H1 (cell line): Measurements from ENCODE around the gene SMIM1. TPM values are rescaled to one million over a fixed set of nuclear protein-coding genes. Genes with fewer than 3 reads are reported as not detected.

Experiments
- CTCF ChIA-PET: fragments of 300-600 bp; sonication (Branson Sonifier 250); formaldehyde crosslinking; loops from one replicate; lab custom pipeline; 2021; ENCODE audit not compliant: partially characterized antibody; lab: Charles Lee
- POLR2A ChIA-PET: fragments of 300-600 bp; sonication (Branson Sonifier 250); formaldehyde crosslinking; loops from one replicate; lab custom pipeline; 2021; ENCODE audit warnings: inconsistent platforms; ENCODE audit not compliant: partially characterized antibody; lab: Charles Lee
- DNase-seq, 2 experiments: peaks; one replicate each; pipeline versions ENCODE4 v3.0.0 to v3.0.0-alpha.2; 2010 to 2022; ENCODE audit warnings: low spot score in 2 of 2, low read depth in 1 of 2, mixed read lengths in 1 of 2
- FAIRE-seq: peaks from 2 replicates; lab custom pipeline; 2011; peaks lifted over from hg19 to GRCh38; lab: Jason Lieb, UNC
- H2AFZ ChIP-seq: 2 replicates; pipeline ENCODE4 v1.8.1; 2012; ENCODE audit warnings: low read length, inconsistent platforms
- H2AK5ac ChIP-seq: 2 replicates; pipeline ENCODE4 v1.6.1; 2013; ENCODE audit warnings: low read depth, low read length
- H2BK120ac ChIP-seq: replicated peaks from 2 replicates; pipeline ENCODE3; 2013; ENCODE audit warnings: low read depth, low read length, inconsistent platforms
- H2BK12ac ChIP-seq: 2 replicates; pipeline ENCODE4 v1.6.1; 2013; ENCODE audit warnings: low read depth, low read length
- H2BK15ac ChIP-seq: 2 replicates; pipeline ENCODE4 v1.6.1; 2013; ENCODE audit warnings: low read length
- H2BK20ac ChIP-seq: 2 replicates; pipeline ENCODE4 v1.6.1; 2013; ENCODE audit warnings: low read length
- H2BK5ac ChIP-seq: 2 replicates; pipeline ENCODE4 v1.6.1; 2013; ENCODE audit warnings: low read depth, low read length
- H3K14ac ChIP-seq: 2 replicates; pipeline ENCODE4 v1.6.1; 2013; ENCODE audit warnings: inconsistent platforms; ENCODE audit not compliant: insufficient read length
- H3K18ac ChIP-seq: 2 replicates; pipeline ENCODE4 v1.6.1; 2013; ENCODE audit warnings: low read length; ENCODE audit errors: extremely low read depth
- H3K23ac ChIP-seq: 2 replicates; pipeline ENCODE4 v1.6.1; 2013; ENCODE audit warnings: inconsistent platforms; ENCODE audit not compliant: insufficient read length
- H3K23me2 ChIP-seq: 2 replicates; pipeline ENCODE4 v1.6.1; 2013; ENCODE audit warnings: low read depth, low read length
- H3K27ac ChIP-seq: 2 replicates; pipeline ENCODE4 v1.6.1; 2011; ENCODE audit warnings: low read depth, low read length, inconsistent platforms
- H3K27me3 ChIP-seq, 4 experiments: replicated peaks in 1 of 4; 1 replicate in 1 of 4; 2 replicates in 3 of 4; pipeline versions ENCODE4 v1.6.1 to v1.8.1; 2011 to 2013; ENCODE audit warnings: low read length in 3 of 4, mild to moderate bottlenecking in 3 of 4, inconsistent platforms in 2 of 4, mixed read lengths in 2 of 4, moderate library complexity in 1 of 4; ENCODE audit not compliant: control insufficient read depth in 3 of 4, insufficient read depth in 3 of 4; ENCODE audit errors: extremely low read depth in 1 of 4
- H3K36me3 ChIP-seq, 4 experiments: 2 replicates each; pipeline versions ENCODE4 v1.6.1 to v1.8.1; 2011 to 2013; ENCODE audit warnings: mild to moderate bottlenecking in 4 of 4, low read length in 3 of 4, moderate library complexity in 2 of 4, control low read depth in 1 of 4, inconsistent platforms in 1 of 4; ENCODE audit not compliant: insufficient read depth in 4 of 4, control insufficient read depth in 2 of 4
- H3K4ac ChIP-seq: replicated peaks from 2 replicates; pipeline ENCODE3; 2013; ENCODE audit warnings: low read length, low read depth, mixed read lengths, inconsistent platforms; ENCODE audit not compliant: insufficient read length
- H3K4me1 ChIP-seq, 4 experiments: replicated peaks in 1 of 4; 1 replicate in 1 of 4; 2 replicates in 3 of 4; pipeline versions ENCODE4 v1.6.1 to v1.8.1; 2011 to 2013; ENCODE audit warnings: low read length in 3 of 4, inconsistent platforms in 2 of 4, mixed read lengths in 1 of 4; ENCODE audit not compliant: insufficient read depth in 4 of 4, control insufficient read depth in 3 of 4
- H3K4me2 ChIP-seq, 2 experiments: 2 replicates each; pipeline versions ENCODE4 v1.6.1 to v1.8.1; 2011 to 2013; ENCODE audit warnings: low read depth in 2 of 2, low read length in 2 of 2, control low read depth in 1 of 2, inconsistent platforms in 1 of 2, mild to moderate bottlenecking in 1 of 2; ENCODE audit not compliant: insufficient read depth in 1 of 2
- H3K4me3 ChIP-seq, 4 experiments: fragments of 200-600, 300-600 bp in 1 of 4; sonication (generic), shearing (Covaris generic), sonication (Bioruptor Twin) in 1 of 4; 2 replicates each; pipeline versions ENCODE4 v1.5.1 to v1.8.1; 2011 to 2016; ENCODE audit warnings: low read length in 4 of 4, low read depth in 3 of 4, control low read depth in 2 of 4, inconsistent platforms in 2 of 4, mild to moderate bottlenecking in 2 of 4, mixed read lengths in 1 of 4, moderate library complexity in 1 of 4; ENCODE audit not compliant: insufficient read depth in 2 of 4; ENCODE audit errors: extremely low read depth in 1 of 4
- H3K56ac ChIP-seq: replicated peaks from 2 replicates; pipeline ENCODE3; 2013; ENCODE audit warnings: low read depth, mild to moderate bottlenecking, mixed read lengths, low read length, inconsistent platforms; ENCODE audit not compliant: insufficient read length
- H3K79me1 ChIP-seq: 2 replicates; pipeline ENCODE4 v1.6.1; 2013; ENCODE audit warnings: low read depth, low read length, control low read depth
- H3K79me2 ChIP-seq, 2 experiments: 2 replicates each; pipeline versions ENCODE4 v1.6.1 to v1.8.1; 2012 to 2013; ENCODE audit warnings: low read length in 2 of 2, mild to moderate bottlenecking in 2 of 2, inconsistent platforms in 1 of 2; ENCODE audit not compliant: insufficient read depth in 2 of 2, control insufficient read depth in 1 of 2
- H3K9ac ChIP-seq, 4 experiments: replicated peaks in 1 of 4; 1 replicate in 1 of 4; 2 replicates in 3 of 4; pipeline versions ENCODE4 v1.6.1 to v1.8.1; 2011 to 2013; ENCODE audit warnings: low read depth in 3 of 4, low read length in 3 of 4, control low read depth in 2 of 4, mild to moderate bottlenecking in 2 of 4, moderate library complexity in 2 of 4, inconsistent platforms in 1 of 4; ENCODE audit errors: extremely low read depth in 1 of 4
- H3K9me3 ChIP-seq, 2 experiments: 2 replicates each; pipeline versions ENCODE4 v1.6.1 to v1.8.1; 2012 to 2013; ENCODE audit warnings: mild to moderate bottlenecking in 2 of 2, moderate library complexity in 2 of 2, control low read depth in 1 of 2, inconsistent platforms in 1 of 2, low read depth in 1 of 2, low read length in 1 of 2, mixed read lengths in 1 of 2; ENCODE audit not compliant: insufficient read depth in 2 of 2
- H4K20me1 ChIP-seq, 2 experiments: replicated peaks in 1 of 2; 2 replicates each; pipeline versions ENCODE3 to v1.8.1; 2011 to 2013; ENCODE audit warnings: inconsistent platforms in 2 of 2, low read length in 2 of 2, mild to moderate bottlenecking in 1 of 2; ENCODE audit not compliant: insufficient read depth in 2 of 2, control insufficient read depth in 1 of 2
- H4K5ac ChIP-seq: 2 replicates; pipeline ENCODE4 v1.6.1; 2013; ENCODE audit warnings: low read length, low read depth, mixed read lengths, inconsistent platforms; ENCODE audit not compliant: insufficient read length
- H4K8ac ChIP-seq: 2 replicates; pipeline ENCODE4 v1.8.0; 2013; ENCODE audit warnings: mild to moderate bottlenecking, moderate library complexity, low read length, inconsistent platforms; ENCODE audit not compliant: insufficient read depth; ENCODE audit errors: extremely low read depth
- H4K91ac ChIP-seq: replicated peaks from 2 replicates; pipeline ENCODE3; 2013; ENCODE audit warnings: low read length, mixed read lengths, inconsistent platforms; ENCODE audit not compliant: insufficient read length
- BRCA1 ChIP-seq: IDR thresholded peaks from 2 replicates; pipeline ENCODE4 v1.6.1; 2012; ENCODE audit warnings: low read depth, low read length, improper control_type of control experiment
- EZH2 ChIP-seq: fragments of 200-600 bp; sonication (generic); IDR thresholded peaks from 2 replicates; pipeline ENCODE4 v1.7.1; 2012; ENCODE audit warnings: low read depth, mild to moderate bottlenecking, moderate library complexity, low read length, inconsistent platforms; ENCODE audit not compliant: severe bottlenecking
- HDAC6 ChIP-seq: IDR thresholded peaks from one replicate; pipeline ENCODE4 v1.7.1; 2012; ENCODE audit warnings: low read depth, mild to moderate bottlenecking, inconsistent platforms, low read length, moderate library complexity
- JUND ChIP-seq: IDR thresholded peaks from 2 replicates; pipeline ENCODE4 v1.6.1; 2011; ENCODE audit warnings: mild to moderate bottlenecking, improper control_type of control experiment, low read length
- PHF8 ChIP-seq: fragments of 200-600 bp; sonication (generic); conservative IDR thresholded peaks from 2 replicates; pipeline ENCODE4 v1.7.1; 2012; ENCODE audit warnings: low read depth, mild to moderate bottlenecking, inconsistent platforms, low read length, moderate library complexity
- RAD21 ChIP-seq, 2 experiments: IDR thresholded peaks in 1 of 2; conservative IDR thresholded peaks in 1 of 2; 2 replicates each; pipeline ENCODE4 v1.6.1; 2011; ENCODE audit warnings: low read depth in 2 of 2, low read length in 2 of 2, improper control_type of control experiment in 1 of 2, inconsistent platforms in 1 of 2, mild to moderate bottlenecking in 1 of 2, moderate library complexity in 1 of 2
- RBBP5 ChIP-seq: IDR thresholded peaks from 2 replicates; pipeline ENCODE4 v1.7.1; 2012; ENCODE audit warnings: low read depth, mild to moderate bottlenecking, inconsistent platforms, low read length, moderate library complexity, borderline replicate concordance
- RNF2 ChIP-seq: fragments of 200-900, 300-1000 bp; sonication (generic); IDR thresholded peaks from 2 replicates; pipeline ENCODE4 v1.7.1; 2016; ENCODE audit warnings: borderline replicate concordance, low read depth, mild to moderate bottlenecking, antibody characterized with exemption, low read length; ENCODE audit not compliant: poor library complexity, severe bottlenecking; ENCODE audit errors: missing control alignments
- RXRA ChIP-seq: IDR thresholded peaks from 2 replicates; pipeline ENCODE4 v1.6.1; 2011; ENCODE audit warnings: low read depth, mild to moderate bottlenecking, low read length, moderate library complexity; ENCODE audit not compliant: insufficient read depth
- SIX5 ChIP-seq: IDR thresholded peaks from 2 replicates; pipeline ENCODE4 v1.6.1; 2011; ENCODE audit warnings: mild to moderate bottlenecking, low read depth, low read length
- SP1 ChIP-seq: IDR thresholded peaks from 2 replicates; pipeline ENCODE4 v1.6.1; 2011; ENCODE audit warnings: low read depth, low read length
- TCF12 ChIP-seq: IDR thresholded peaks from 2 replicates; pipeline ENCODE4 v1.6.1; 2011; ENCODE audit warnings: low read depth, mild to moderate bottlenecking, low read length
- WGBS, 2 experiments: shearing (Covaris generic) in 1 of 2; methylation state at CpG; one replicate each; pipeline versions ENCODE4 v1.1.6 to v1.1.7; 2013 to 2015; ENCODE audit warnings: low lambda C conversion rate in 2 of 2, mixed read lengths in 2 of 2, inconsistent platforms in 1 of 2, low coverage in 1 of 2, missing lambda C conversion rate in 1 of 2; ENCODE audit not compliant: insufficient replicate concordance in 2 of 2, insufficient coverage in 1 of 2, insufficient read length in 1 of 2; ENCODE audit errors: extremely low coverage in 1 of 2, missing lambda C conversion rate in 1 of 2; 5-methylcytosine and 5-hydroxymethylcytosine counted together
- polyA plus RNA-seq, 7 experiments: library from polyadenylated mRNA; depleted of rRNA in 3 of 7; stranded (reverse) in 5 of 7; unstranded in 2 of 7; fragments of >200 nt in 5 of 7; fragments of 200-250 nt in 2 of 7; gene quantifications; 1 replicate in 5 of 7; 2 replicates in 1 of 7; 4 replicates in 1 of 7; pipeline versions ENCODE4 v1.2.1 to v1.2.3, GENCODE V29; 2011 to 2013; ENCODE audit warnings: missing spikeins in 2 of 7, mixed read lengths in 2 of 7
- total RNA-seq: library from RNA; stranded (reverse); fragmentation: NEBNext Ultra II Directional; extraction: Animal tissue kit (Norgen Biotek cat#: 25700); gene quantifications from 2 replicates; pipeline ENCODE4 v1.2.1, GENCODE V29; 2021

Gene SMIM1
- total and polyA plus RNA-seq, 2 of the 8 experiments (the other 6 are each of a cell fraction or from before 2014, with no cell fraction given) = 7.7 to 9.7 TPM

DNA sequence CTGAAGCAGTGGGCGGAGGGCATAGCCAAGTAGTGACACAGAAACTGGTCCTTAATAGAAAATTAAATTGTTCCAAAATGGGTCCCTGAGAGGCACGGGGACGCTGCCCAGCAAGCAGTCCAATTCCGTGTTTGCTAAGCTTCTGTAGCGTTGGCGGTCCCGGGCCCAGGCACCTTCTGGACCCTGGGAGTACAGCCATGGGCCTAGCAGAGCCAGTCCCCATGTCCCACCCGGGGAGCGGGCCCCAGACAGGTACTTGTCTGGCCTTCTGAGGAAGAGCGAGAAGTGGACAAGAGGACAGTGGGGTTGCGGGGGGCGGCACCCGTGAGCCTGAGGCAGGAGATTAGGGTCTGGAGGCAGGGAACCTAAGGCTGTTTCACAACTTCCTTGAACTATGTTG lies 31.8 kb upstream of the SMIM1 start:
- no peak overlapping the region for H3K9ac ChIP-seq
- no peak for FAIRE-seq
- TF ChIP-seq TCF12 (no peak), EZH2 (no peak), RAD21 (IDR thresholded peaks at IDR 0.05 in 1 of 2, conservative IDR thresholded peaks at IDR 0.05 in 1 of 2; ENCODE audit: low read depth in 2 of 2, low read length in 2 of 2) (no peak), BRCA1 (no peak), RNF2 (no peak), RXRA (no peak), SP1 (no peak), PHF8 (no peak), JUND (no peak), RBBP5 (no peak), SIX5 (no peak), HDAC6 (no peak)

More for the DNA sequence above, 31.8 kb upstream of the SMIM1 start:
- H4K5ac ChIP-seq = no peak overlapping the region
- 88% methylated on average over 11 of the region's 13 CpGs; no CpG with 5 or more reads in 1 of the 2 experiments for WGBS, 2 experiments
- ChIA-PET CTCF (no interaction called here), POLR2A (interaction anchor here (1.0 kb wide), 1 partner anchor 38 kb away, joined by 3 read pairs; no protein-coding TSS in a partner anchor)
- H2AK5ac ChIP-seq = no peak overlapping the region
- H2AFZ ChIP-seq = no peak overlapping the region
- H3K36me3 ChIP-seq = peaks cover 15 to 64% (median 50%) of the 10 kb centered on the region in 4 experiments
- H3K14ac ChIP-seq = no peak overlapping the region
- H3K79me1 ChIP-seq = peaks cover 18% of the 10 kb centered on the region
- DNase-seq = no peak
- H2BK15ac ChIP-seq = no peak overlapping the region
- H3K9me3 ChIP-seq = no peaks in the 10 kb centered on the region
- no peak overlapping the region for H4K91ac ChIP-seq
- H3K56ac ChIP-seq = no peak overlapping the region
- peaks cover 0 to 10% (median 7%) of the 10 kb centered on the region in 4 experiments; a peak in 6 of 7 replicates for H3K4me1 ChIP-seq
- no peak overlapping the region for H3K4ac ChIP-seq
- no peaks in the 10 kb centered on the region for H3K27me3 ChIP-seq
- peaks cover 0 to 27% of the 10 kb centered on the region in 2 experiments; a peak in 3 of 4 replicates for H3K79me2 ChIP-seq
- no peak overlapping the region for H2BK120ac ChIP-seq
- no peak overlapping the region for H2BK20ac ChIP-seq
- peaks cover 4 to 42% of the 10 kb centered on the region in 2 experiments for H4K20me1 ChIP-seq
- no peak overlapping the region for H2BK5ac ChIP-seq
- H3K4me3 ChIP-seq = no peak overlapping the region
- H4K8ac ChIP-seq = no peak overlapping the region
- H3K27ac ChIP-seq = no peak overlapping the region
- no peak overlapping the region for H3K23ac ChIP-seq
- no peak overlapping the region for H3K18ac ChIP-seq
- no peak overlapping the region for H3K4me2 ChIP-seq
- H3K23me2 ChIP-seq = peaks cover 3% of the 10 kb centered on the region; the same call in 1 of the 2 replicates
- no peak overlapping the region for H2BK12ac ChIP-seq
